AG04450 (cell line): ENCODE results near the gene ADORA2A. TPM values are rescaled to one million over a fixed set of nuclear protein-coding genes. Genes with fewer than 3 reads are reported as not detected.

ENCODE experiments used
- CTCF ChIA-PET: fragments of 300-600, 350-600 bp; formaldehyde crosslinking; extraction: SDS; loops from one replicate; lab custom pipeline; 2022; ENCODE audit warnings: antibody characterized with exemption, inconsistent platforms; lab: Charles Lee
- POLR2A ChIA-PET: fragments of 350-600 bp; formaldehyde crosslinking; extraction: SDS; loops from one replicate; lab custom pipeline; 2021; ENCODE audit warnings: antibody characterized with exemption, inconsistent platforms; lab: Yijun Ruan, JAX
- DNase-seq: peaks from one replicate; pipeline ENCODE4 v3.0.0-alpha.2; 2011; ENCODE audit warnings: low read depth, low spot score
- H3K27ac ChIP-seq: one replicate; pipeline ENCODE4 v1.5.1; 2012; ENCODE audit warnings: low read depth, low read length, control low read depth
- H3K27me3 ChIP-seq: one replicate; pipeline ENCODE4 v1.6.0; 2012; ENCODE audit warnings: low read length; ENCODE audit not compliant: control insufficient read depth, insufficient read depth
- H3K4me3 ChIP-seq: 2 replicates; pipeline ENCODE4 v1.5.1; 2011; ENCODE audit warnings: mild to moderate bottlenecking, low read depth, low read length, control low read depth
- H3K9me3 ChIP-seq: 2 replicates; pipeline ENCODE4 v1.5.1; 2012; ENCODE audit warnings: low read length; ENCODE audit not compliant: control insufficient read depth, insufficient read depth
- polyA plus RNA-seq: library from polyadenylated mRNA; depleted of rRNA; stranded (reverse); fragments of >200 nt; gene quantifications from 2 replicates; pipeline ENCODE4 v1.2.3, GENCODE V29; 2011
- TF ChIP-seq, protein P1 (sequence below): IDR thresholded peaks from 2 replicates; pipeline ENCODE4 v1.5.1; 2011; ENCODE audit warnings: low read depth, low read length, control low read depth, inconsistent platforms

Gene ADORA2A
- polyA plus RNA-seq, 1 experiment = 0.19 TPM

- Histone ChIP-seq H3K4me3 (no peak overlapping the region), H3K27ac (no peak overlapping the region), H3K9me3 (no peaks in the 10 kb centered on the region; the same call in 1 of the 2 replicates), H3K27me3 (peaks cover 12% of the 10 kb centered on the region)
- ChIA-PET CTCF (interaction anchor here (0.6 to 1.5 kb wide), 3 partner anchors 66 to 105 kb away, joined by 5 to 8 read pairs (median 5); no protein-coding TSS in a partner anchor), POLR2A (no interaction called here)
- TF ChIP-seq, protein P1, sequence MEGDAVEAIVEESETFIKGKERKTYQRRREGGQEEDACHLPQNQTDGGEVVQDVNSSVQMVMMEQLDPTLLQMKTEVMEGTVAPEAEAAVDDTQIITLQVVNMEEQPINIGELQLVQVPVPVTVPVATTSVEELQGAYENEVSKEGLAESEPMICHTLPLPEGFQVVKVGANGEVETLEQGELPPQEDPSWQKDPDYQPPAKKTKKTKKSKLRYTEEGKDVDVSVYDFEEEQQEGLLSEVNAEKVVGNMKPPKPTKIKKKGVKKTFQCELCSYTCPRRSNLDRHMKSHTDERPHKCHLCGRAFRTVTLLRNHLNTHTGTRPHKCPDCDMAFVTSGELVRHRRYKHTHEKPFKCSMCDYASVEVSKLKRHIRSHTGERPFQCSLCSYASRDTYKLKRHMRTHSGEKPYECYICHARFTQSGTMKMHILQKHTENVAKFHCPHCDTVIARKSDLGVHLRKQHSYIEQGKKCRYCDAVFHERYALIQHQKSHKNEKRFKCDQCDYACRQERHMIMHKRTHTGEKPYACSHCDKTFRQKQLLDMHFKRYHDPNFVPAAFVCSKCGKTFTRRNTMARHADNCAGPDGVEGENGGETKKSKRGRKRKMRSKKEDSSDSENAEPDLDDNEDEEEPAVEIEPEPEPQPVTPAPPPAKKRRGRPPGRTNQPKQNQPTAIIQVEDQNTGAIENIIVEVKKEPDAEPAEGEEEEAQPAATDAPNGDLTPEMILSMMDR = no peak
- DNase-seq = no peak
These were observed 7.1 kb upstream of the ADORA2A start for GRCh38 chr22:24420072-24420976.

GRCh38 chr22:24420977-24421343 is 6.4 kb upstream of the ADORA2A start:
- Histone ChIP-seq H3K27ac (no peak overlapping the region), H3K9me3 (no peaks in the 10 kb centered on the region; the same call in 1 of the 2 replicates), H3K27me3 (peaks cover 17% of the 10 kb centered on the region), H3K4me3 (no peak overlapping the region)
- DNase-seq = no peak
- POLR2A ChIA-PET = no interaction called here
- CTCF ChIA-PET = interaction anchor here (1.3 to 1.5 kb wide), 2 partner anchors 100 to 104 kb away, joined by 5 read pairs; no protein-coding TSS in a partner anchor
- TF ChIP-seq, protein P1 = no peak

DNA sequence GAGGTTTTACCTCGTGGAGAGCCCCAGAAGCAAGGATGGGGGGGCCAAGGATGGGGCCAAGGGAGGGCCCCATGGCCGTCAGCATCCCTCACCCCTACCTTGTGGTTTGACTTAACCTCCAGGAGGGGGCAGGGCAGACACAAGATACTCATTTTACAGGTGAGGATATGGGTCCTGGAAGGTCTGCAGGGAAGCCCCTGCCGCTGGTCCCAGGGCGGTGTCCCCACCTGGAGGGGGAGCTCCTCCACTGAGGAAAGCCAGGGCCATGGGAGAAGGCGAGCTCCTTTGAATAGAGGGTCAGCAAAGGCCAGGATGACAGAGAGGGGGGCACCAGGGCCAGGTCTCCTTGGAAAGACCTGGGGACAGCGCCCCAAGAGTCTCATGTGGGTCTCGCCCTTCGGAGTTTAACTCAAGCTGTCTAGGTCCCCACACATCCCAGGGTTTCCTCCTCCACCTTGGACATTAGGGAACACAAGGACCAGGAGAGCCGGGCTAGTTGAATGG is 5.9 kb upstream of the ADORA2A start:
- CTCF ChIA-PET = interaction anchor here (1.2 to 1.7 kb wide), 4 partner anchors 81 to 104 kb away, joined by 5 to 7 read pairs (median 6); no protein-coding TSS in a partner anchor
- Histone ChIP-seq H3K27me3 (peaks cover 22% of the 10 kb centered on the region), H3K4me3 (no peak overlapping the region), H3K9me3 (no peaks in the 10 kb centered on the region; the same call in 1 of the 2 replicates), H3K27ac (no peak overlapping the region)
- TF ChIP-seq, protein P1 = 0 out of 2 replicates have a peak, but pooled peaks have one; percentile 8
- POLR2A ChIA-PET = no interaction called here
- DNase-seq = no peak

DNA sequence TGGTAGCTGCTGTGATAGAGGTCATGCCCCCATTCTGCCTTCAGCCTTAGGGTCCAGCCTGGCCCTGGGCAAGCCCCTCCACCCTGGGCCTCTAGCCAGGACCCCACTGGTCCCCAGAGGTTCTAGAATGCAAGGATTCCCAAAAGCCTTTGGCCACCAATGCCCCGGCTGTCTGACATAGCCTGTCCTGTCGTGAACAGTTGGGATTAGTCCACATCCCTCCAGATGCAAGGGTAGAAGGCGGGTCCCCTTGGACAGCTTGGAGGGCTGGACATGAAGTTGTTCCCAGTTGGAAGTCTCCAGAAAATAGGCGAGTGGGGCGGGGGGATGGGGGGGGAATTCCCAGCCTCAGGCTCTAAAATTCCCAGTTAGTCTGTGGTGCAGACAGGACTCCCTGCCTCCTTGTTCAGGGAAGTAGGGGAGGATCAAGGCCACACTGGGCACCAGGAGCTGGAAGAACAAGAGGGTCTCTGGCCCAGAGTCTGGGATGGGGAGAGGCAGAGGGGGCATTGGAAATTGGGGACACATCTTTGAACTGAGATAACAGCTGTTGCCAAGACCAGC is 5.2 kb upstream of the ADORA2A start:
- POLR2A ChIA-PET = interaction anchor here (0.6 kb wide), 1 partner anchor 105 kb away, joined by 3 read pairs; no protein-coding TSS in a partner anchor
- Histone ChIP-seq H3K27ac (no peak overlapping the region), H3K4me3 (no peak overlapping the region), H3K9me3 (no peaks in the 10 kb centered on the region; the same call in 1 of the 2 replicates), H3K27me3 (peaks cover 28% of the 10 kb centered on the region)
- CTCF ChIA-PET = interaction anchor here (0.6 to 1.7 kb wide), 9 partner anchors 13 to 123 kb away, joined by 3 to 9 read pairs (median 5); no protein-coding TSS in a partner anchor
- TF ChIP-seq, protein P1 = no peak
- DNase-seq = no peak
